Ishikawa (cell line): ENCODE results near the gene CDK19.

Experiments
- EP300 ChIP-seq: IDR thresholded peaks from 2 replicates; pipeline ENCODE4 v1.6.1; 2012; ENCODE audit warnings: borderline replicate concordance
- TCF12 ChIP-seq: IDR thresholded peaks from 2 replicates; pipeline ENCODE4 v1.6.1; 2012; ENCODE audit warnings: low read depth
- YY1 ChIP-seq: IDR thresholded peaks from 2 replicates; pipeline ENCODE4 v1.6.1; 2012; ENCODE audit warnings: low read depth

GRCh38 chr6:110621061-110621460 is 194.2 kb downstream of the CDK19 start:
- no peak for TF ChIP-seq TCF12
- no peak for TF ChIP-seq YY1
- TF ChIP-seq EP300: no peak
